HG03064 (cell line): Measurements from ENCODE around the gene RNF130.
A peak's percentile ranks its signal among the peaks of the same experiment; 100 is the strongest.

Source experiments
- ATAC-seq: cut with Tn5 transposase; IDR thresholded peaks from one replicate; pipeline ENCODE4 v1.9.1; 2021; ENCODE audit warnings: low read depth; ENCODE audit not compliant: unreplicated experiment

The RNF130 gene, protein sequence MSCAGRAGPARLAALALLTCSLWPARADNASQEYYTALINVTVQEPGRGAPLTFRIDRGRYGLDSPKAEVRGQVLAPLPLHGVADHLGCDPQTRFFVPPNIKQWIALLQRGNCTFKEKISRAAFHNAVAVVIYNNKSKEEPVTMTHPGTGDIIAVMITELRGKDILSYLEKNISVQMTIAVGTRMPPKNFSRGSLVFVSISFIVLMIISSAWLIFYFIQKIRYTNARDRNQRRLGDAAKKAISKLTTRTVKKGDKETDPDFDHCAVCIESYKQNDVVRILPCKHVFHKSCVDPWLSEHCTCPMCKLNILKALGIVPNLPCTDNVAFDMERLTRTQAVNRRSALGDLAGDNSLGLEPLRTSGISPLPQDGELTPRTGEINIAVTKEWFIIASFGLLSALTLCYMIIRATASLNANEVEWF

DNA sequence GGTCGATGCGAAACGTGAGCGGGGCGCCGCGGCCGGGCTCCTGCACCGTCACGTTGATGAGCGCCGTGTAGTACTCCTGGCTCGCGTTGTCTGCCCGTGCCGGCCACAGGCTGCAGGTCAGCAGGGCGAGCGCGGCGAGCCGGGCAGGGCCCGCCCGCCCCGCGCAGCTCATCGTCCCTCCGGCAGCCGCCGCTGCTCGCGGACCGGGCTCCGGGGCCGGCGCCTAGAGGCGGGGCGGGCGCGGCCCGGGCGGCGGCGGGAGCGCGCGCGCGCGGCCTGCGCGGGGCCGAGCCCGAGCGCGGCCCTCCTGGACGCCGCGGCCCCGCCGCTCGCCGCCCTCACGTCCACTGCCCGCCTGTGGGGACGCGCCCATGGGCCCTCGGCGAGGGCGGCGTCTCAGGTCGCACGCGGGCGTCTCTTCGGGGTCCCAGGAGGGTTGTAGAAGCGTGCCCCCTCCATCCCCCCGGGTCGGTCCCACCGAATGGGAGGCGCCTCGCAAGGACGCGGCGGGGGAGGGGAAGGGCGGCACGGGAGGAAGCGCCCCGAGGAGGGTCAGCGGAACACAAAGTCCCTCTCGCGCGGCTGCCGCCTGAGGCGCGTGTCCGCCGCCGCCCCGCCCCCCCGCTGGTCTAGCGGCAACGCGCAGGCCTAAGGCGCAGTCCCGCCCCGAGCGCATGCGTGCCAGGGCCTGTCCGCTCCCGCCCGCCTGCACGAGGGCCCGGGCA lies at the start of gene RNF130:
Gene RNF130, minus strand, starts transcription at position 229 of the 725 bp plus-strand sequence. Its CDS starts 57 bp downstream, at position 172.
- peak; percentile 52 for ATAC-seq

- ATAC-seq = no peak
Measured at GRCh38 chr5:180120237-180121101, 48.9 kb upstream of the RNF130 start.

DNA sequence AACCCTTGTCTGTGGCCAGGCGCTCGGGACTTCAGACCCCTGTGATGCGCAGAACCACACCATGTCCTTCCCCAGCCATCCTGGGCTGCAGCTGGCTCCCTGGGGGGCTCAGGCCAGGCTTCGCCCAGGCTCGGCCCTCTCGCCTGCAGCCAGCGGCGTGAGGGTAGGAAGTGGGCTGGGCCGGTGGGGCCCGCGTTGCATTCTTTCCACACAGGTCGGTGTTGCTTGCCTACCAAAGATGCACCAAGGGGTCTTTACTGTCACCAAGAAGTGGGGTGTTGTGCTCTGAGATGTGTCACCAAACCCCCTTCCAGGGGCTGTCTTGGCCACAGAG lies 48.3 kb upstream of the RNF130 start:
- no peak for ATAC-seq

- no peak for ATAC-seq
Measured at GRCh38 chr5:180119031-180119902, 47.7 kb upstream of the RNF130 start.

- ATAC-seq = no peak
Measured at GRCh38 chr5:180118391-180118791, 46.8 kb upstream of the RNF130 start.

DNA sequence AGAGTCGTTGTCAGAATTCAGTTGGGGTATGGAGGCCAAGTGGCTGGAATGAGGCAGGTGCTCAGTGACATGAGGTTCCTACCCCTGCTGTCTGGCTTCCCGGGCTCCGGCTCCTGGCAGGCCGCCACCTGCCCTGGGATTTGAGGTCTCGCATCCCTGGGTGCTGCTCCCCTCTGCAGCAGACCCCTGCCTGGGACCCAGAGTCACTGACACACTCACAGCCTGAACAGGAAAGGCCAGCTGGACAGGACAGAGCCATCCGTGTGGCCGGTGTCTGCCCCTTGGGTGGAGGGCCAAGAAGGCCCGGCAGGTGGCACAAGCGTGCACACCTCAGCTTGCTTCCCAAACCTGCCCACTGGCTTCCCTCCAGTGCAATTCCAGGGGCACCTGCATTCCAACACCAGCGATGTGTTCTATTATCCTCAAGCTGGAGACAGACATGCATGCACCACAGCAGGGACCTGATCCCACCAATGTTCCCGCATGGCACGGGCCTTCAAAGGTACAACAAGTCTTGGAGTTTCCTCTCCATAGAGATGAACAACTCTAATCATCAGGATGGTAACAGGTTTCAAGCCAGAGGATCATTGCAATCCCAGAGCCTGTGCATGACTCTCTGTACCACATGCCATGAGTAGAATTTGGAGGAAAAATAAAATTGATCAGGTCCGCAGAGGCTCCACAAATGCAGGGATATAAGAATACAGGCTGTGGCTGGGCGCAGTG lies 45.6 kb upstream of the RNF130 start:
- no peak for ATAC-seq

DNA sequence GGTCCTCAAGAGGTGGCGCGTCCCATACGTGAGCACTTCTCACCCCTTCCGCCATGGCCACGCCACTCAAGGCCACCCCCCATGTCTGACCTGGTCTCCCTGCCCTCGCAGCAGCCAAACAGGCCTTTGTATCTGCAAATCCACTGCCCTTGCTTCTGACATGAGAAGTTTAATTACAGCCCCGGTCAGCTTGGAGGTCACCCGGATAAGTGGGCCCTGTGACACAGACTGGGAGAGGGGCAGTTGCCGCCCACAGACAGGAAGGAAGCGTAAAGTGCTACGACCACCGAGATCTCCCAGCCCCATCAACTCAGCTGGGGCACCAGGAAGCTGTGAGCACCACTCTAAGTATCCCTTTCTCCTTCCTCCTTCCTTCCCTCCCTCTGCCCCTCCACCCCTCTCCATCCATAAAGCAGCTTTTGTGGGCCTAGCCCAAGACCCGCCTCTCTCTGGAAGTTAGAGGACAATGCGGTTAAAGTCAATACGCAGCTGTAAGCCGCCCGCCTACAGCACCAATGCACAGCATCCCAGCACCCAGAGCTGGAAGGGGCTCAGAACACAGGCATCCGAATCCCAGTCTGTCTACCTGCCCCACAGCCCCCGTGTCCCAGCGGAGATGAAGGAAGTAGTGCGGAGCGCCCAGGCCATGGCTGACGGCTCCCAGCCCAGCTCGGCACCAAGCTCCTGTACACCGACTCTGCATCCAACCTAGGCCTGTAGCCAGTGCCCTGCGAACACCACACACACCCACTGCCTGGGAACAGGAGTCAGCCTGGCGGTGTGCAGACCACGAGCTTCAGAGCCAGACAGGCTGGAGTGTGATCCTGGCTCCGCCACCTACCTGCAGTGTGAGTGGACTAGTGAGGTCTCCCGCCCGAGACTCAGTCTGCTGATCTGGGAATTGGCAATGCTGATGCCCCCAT lies 44.8 kb upstream of the RNF130 start:
- no peak for ATAC-seq

GRCh38 chr5:180115326-180116076 lies 43.9 kb upstream of the RNF130 start:
- no peak for ATAC-seq

DNA sequence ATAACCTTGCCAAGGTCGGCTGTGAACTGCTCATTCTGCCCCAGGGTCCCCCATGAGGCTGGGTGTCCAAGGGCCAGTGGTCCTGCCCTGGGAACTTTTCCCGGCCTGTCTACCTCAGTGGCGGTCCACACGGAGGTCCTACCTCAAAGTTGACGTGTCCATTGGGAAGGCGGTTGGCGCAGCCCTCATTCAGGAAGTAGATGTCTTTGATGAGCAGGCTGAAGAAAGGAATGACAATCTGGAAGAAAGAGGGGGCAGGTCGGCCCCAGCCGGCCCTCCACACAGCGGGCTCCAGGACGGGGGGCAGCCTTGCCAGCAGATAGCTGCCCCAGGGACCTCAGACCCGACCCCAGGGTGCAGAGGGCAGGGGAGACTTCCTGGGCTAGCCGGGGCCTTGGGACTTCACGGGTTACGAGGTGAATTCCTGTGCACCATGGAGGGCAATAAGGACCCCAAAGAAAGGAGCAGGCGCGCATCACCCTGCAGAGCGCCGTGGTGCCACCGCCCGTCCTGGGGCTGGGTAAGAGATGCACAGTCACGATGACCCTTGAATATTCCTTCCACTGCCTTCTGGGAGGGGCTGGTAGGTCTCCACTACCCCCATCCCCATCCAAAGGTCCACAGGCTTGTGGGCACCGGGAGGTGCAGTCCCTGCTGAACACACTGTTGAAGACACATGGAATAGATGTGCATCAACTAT lies 42.9 kb upstream of the RNF130 start:
- no peak for ATAC-seq

DNA sequence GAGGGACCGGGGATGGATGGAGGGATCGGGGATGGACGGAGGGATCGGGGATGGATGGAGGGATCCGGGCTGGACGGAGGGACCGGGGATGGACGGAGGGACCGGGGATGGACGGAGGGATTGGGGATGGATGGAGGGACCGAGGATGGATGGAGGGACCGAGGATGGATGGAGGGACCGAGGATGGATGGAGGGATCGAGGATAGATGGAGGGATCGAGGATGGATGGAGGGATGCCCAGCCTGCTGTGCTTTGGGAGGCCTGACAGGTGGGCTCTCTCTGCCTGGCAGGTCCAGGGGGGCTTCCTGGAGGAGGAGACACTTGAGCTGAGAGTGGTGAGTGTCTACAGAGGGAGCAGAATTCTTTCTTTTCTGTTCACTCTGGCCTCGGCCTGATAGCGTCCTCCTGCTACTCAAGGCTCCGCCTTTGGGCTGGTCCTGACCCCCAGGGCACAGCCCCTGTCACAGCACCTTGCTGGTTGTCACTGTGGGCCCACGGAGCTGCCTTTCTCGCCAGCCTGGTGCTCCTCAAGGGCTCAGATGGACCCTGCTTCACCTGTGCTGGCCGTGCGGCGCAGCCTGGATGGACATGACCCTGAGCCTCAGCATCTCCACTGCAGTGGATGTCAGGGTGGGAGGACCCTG lies 42.2 kb upstream of the RNF130 start:
- ATAC-seq = no peak

DNA sequence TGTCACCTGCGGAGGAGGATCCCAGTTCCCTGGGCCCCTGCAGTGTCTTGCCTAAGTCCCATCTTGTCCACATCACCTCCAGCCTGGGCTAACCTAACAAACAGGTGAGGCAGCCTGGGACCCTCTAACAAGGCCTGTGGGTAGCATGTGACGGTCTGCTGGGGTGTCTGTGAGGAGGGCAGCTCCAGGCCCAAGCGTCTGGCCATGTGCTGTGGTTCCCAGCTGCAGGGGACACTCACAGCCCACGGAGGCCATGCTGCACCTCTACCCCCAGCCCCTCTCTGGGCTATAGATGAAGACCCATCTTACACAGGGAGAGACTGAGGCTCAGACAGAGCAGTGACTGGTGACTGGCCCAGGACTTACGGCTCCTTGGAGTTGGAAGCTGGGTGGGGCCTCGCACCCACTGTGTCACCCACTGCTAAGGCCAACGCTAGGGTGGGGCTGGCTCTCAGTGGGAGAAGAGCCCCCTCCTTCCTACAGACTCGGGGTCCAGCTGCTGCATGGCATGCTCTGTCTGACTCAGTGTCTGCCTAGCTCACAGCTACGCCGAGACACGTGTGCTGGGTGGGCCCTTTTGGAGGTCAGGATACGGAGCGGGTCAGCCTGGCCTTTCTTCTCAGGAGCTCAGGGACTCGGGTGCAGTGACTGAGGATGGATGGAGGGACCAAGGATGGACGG lies 40.8 kb upstream of the RNF130 start:
- ATAC-seq = no peak

DNA sequence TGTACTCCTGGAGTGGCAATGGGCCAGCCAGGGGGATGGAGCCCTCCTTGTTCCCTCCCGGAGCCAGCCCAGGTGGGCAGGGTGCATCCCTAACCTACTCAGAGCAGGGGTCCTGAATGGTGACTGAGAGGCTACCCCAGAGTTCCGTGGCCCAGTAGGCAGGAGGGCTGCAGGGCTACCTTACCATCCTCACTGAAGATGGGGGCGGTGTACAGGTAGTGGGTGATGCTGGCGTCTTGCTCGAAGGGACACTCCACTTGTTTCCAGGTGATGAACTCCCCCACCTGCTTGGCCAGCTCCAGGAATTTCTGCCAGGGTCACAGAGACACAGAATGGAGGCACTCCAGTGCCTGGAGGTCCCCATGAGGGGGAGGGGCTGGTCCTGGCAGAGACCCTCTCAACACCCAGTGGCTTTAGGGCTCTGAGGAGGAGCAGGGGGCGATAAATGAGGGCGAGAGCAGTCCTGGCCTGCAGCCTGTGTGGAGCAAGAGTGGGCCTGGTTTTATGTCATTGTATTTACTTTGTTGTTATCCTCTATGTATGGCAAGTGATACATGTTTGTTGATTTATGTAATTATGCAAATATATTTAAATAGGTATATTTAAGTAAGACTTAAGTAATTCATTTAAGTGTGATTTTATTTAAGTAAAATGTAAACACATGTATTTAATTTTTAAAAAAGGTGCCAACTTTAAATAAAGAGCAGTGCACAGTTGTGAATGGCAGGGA lies 39.9 kb upstream of the RNF130 start:
- ATAC-seq = no peak

GRCh38 chr5:180109920-180110319 lies 38.4 kb upstream of the RNF130 start:
- no peak for ATAC-seq

DNA sequence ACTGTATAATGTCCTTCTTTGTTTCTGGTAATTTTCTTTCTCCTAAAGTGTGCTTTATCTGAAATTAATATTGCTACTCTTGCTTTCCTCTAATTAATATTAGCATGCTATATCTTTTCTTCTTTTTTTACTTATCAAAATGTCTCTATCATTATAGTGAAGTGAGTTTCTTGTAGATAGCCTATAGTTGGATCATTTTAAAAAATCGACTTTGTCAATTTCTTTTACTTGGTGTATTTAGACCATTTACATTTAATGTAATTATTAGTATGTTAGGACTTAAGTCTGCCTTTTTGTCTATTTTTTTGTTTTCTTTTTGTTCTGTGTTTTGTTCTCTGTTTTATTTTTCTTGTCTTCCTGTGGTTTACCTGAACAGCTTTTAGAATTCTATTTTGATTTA lies 35.4 kb upstream of the RNF130 start:
- ATAC-seq = no peak

- no peak for ATAC-seq
Measured at GRCh38 chr5:180105827-180106312, 34.3 kb upstream of the RNF130 start.
